Stimulated activated CD4-positive, alpha-beta T cell treated with anti-CD3 and anti-CD28 coated beads, Interleukin-4, amount 100 ng/mL, for 24 hours (primary cell): ENCODE measurements around the gene CDC42EP4.
"Not testable (repeated sequence)": the region's sequence is repeated elsewhere in the genome, so short reads cannot be mapped to it uniquely, and the experiment has no call there.

Experiments used
- DNase-seq: peaks from one replicate; pipeline ENCODE4 v3.0.0-alpha.2; 2020

Gene CDC42EP4

DNA sequence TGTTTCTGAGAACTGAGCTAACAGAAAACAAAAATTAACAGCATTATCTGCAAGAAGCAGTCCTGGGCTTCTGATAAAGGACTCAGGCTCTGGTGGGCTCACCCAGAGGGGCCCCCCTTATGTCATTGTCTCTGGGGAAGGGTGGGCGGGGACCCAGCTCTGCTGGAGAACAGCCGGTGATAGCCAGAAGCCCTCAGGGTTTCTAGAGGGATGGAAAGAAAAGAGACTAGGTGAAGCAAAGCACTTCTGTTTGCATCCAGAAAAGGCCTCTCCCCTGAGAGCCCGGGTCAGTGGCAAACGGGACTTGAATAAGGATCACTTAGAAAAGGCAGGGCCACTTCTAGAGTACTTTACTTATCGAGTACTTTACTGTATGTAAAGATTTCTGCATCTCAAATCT, 7.0 kb upstream of the CDC42EP4 start:
- DNase-seq = no peak

DNA sequence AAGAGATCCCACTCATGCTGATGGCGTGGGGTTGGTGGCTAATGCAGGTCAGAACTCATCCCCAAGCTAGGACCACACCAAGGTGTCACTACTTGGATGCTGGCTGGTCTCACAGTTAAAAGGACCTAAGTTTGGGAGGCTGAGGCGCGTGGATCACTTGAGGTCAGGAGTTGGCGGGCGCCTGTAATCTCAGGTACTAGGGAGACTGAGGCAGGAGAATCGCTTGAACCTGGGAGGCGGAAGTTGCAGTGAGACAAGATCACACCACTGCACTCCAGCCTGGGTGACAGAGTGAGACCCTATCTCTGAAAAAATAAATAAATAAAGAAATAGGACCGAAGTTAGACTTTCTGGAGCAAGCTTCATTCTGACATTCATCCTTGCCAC, 6.6 kb upstream of the CDC42EP4 start:
- no peak for DNase-seq

DNA sequence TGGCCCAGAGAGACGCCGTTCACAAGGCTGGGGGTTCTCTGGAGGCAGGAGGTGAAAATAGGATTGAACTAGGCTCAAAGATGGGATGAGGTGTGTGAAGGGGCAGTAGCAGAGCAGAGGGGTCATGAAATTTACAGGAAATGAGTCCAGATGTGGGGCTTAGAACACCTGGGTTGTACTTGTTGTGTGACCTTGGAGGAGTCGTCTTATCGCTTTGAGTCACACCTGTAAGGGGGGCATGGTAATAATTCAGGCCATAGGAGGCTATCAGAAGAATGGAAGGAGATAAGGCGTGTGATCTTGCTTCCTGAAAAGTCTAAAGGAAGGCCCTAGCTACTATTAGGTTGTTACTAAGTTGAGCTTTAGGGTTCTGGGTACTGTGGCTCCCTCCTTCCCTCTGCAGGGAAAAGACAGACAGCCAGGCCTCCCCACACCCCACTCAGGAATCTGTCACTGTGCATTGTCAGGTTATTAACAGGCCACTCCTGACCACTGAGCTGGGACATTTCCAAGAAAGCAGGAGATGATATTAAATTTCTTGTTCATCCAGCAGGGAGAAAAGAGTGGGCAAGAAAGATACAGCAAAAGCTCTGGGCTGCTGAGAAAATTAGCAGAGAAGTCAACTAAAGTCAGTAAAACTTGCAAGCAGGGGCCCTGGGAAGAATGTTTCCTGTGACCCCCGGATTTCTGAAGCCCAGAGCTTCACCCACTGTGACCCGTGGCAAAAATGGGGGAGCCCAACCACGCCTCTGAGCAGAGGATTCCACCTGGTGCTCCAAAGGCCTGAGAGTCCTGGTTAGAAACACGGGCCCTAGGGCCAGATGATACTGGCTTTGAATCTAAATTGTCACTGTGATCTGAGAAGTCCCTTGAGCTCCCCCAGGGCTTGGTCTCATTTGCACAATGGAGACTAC, 6.0 kb upstream of the CDC42EP4 start:
- no peak for DNase-seq

DNA sequence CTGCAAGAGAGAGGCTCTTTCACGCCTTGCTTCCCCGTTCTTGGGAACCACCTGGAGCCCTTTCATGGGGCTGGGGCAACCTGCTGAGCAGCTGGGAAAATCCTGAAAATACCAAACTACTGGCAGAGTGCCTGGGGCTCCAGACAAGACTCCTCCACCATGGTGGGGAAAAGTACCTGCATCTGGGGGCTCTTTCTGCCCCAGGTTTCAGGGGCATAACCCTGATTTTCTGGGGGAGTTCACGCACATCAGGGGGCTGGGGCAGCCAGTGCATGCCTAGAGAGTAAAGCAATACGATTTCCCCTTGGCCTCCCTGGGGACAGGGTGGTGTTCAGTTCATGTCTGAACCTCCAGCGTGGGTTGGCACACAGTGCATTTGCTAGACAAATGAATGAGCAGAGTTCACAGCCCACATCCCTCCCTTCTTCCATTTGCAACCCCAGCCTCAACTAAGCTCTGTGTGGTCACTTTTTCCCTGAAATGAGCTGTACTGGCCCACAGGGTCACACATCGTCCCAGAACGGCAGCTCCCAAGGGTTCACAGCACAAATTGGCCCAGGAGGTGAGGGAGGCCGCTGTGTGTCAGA, 5.2 kb upstream of the CDC42EP4 start:
- DNase-seq = no peak

DNA sequence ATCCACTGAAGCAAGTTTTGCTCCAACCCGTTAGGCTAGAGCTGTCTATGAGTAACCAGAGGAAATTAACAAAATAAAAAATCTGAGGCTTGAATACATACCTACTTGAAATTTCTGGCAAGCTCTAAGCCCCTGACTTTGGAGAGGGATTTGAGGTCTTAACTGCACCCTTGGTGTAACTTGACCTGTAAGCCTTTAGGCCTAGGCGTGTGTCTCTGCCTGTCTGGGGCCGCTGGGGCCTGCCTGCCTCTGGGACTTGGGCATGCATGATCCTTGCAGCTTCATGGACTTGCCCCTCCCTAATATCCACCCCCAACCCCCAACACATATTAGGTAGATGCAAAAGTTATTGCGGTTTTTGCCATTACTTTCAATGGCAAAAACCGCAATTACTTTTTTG, 3.7 kb upstream of the CDC42EP4 start:
- no peak for DNase-seq

DNA sequence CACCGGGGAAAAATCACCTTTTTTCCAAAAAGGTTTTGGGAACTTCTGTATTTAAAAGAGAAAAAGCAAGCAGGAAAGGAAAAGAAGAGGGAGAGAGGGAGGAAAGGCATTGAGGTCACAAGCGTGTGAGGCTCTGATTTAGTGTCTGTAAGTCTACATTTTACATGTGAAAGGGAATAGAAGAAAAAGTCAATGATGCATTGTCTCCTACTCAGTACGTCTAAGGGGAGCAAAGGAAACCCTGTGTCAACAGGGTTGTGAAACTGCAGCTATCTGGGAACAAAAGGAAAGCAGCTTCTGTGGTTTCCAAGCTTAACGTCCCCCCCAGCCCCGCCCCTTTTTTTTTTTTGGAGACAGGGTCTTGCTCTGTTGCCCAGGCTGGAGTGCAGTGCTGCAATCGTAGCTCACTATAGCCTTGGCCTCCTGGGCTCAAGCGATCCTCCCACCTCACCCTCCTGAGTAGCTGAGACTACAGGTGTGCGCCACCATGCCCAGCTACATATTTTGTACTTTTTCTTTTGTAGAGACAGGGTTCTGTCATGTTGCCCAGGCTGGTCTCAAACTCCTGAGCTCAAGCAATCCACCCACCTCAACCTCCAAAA, 1.8 kb upstream of the CDC42EP4 start:
- DNase-seq = no peak

DNA sequence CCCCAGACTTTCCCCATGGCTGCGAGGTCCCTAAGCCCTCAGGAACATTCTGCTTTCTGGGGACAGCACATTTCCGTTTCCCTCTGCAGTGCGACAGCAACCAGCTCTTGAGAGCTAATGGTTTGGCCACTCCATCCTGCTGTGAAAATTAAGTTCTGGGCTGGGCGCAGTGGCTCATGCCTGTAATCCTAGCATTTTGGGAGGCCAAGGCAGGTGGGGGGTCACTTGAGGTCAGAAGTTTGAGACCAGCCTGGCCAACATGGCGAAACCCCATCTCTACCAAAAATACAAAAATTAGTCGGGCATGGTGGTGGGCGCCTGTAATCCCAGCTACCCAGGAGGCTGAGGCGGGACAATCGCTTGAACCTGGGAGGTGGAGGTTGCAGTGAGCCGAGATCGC, 1.1 kb upstream of the CDC42EP4 start:
- DNase-seq = not testable (repeated sequence)

DNA sequence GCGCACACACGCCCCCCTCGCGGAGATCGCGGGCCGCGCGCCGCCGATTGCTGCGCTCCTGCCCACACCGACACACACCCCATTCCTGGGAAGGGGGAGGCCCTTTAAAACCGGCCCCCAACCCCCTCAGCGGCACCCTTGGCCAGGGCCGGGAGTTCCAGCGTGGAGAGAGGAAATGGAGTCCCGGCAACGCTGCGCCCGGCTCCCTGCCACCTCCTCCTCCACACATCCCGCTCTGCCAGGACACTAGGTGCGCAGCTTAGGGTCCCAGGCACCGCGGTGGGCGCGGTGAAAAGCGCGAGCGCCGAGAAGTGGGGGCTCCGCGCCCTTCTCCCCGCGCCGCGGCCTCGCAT, 397 bp downstream of the CDC42EP4 start:
- DNase-seq = no peak

DNA sequence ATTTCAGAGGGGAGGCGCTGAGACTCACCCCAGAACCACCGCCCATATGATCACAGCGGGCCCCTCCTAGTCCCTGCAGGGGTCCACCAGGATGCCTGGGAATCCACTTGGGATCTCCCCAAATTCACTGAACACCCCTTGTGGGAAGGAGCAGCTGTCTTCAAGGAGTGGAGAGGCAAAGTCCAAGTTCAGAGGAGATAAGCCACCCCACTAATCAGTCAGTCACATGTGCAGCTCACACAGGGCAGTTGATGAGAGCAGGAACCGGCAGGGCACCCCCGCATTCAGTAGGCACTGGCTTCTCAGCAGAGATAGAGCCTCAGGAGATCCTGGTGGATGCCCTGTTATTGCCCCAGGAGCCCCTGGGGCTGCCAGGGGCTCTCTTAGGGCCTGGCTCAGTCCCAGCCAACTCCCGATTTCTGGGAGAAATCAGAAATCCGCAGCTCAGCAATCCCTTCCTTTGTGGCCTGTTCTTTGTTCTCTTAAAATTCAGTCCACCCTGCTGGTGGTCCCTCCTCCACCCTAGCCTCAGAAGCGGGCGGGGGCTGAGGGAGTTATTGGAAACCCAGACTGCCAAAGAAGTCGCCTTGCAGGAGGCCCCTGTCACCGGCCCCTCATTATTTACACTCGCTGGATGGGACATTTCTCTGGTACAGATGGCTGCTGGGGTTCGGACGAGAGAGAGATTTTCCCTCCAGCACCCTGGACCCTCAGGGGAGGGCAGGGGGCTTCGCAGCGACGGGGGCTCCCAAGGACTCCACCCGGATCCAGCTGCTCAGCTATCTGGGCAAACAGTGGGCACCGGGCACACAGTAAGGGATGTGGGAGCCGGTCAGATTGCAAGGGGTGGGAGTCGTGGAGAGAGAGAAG, 1.8 kb downstream of the CDC42EP4 start:
- no peak for DNase-seq

DNA sequence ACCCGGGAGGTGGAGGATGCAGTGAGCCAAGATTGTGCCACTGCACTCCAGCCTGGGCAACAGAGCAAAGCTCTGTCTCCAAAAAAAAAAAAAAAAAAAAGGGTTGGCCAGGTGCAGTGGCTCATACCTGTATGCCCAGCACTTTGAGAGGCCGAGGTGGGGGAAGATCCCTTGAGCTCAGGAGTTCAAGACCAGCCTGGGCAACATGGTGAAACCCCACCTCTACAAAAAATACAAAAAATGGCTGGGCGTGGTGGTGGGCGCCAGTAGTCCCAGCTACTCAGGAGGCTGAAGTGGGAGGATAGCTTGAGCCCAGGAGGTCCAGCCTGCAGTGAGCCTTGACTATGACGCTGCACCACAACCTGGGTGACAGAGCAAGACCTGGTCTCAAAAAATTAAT, 2.8 kb downstream of the CDC42EP4 start:
- not testable (repeated sequence) for DNase-seq

DNA sequence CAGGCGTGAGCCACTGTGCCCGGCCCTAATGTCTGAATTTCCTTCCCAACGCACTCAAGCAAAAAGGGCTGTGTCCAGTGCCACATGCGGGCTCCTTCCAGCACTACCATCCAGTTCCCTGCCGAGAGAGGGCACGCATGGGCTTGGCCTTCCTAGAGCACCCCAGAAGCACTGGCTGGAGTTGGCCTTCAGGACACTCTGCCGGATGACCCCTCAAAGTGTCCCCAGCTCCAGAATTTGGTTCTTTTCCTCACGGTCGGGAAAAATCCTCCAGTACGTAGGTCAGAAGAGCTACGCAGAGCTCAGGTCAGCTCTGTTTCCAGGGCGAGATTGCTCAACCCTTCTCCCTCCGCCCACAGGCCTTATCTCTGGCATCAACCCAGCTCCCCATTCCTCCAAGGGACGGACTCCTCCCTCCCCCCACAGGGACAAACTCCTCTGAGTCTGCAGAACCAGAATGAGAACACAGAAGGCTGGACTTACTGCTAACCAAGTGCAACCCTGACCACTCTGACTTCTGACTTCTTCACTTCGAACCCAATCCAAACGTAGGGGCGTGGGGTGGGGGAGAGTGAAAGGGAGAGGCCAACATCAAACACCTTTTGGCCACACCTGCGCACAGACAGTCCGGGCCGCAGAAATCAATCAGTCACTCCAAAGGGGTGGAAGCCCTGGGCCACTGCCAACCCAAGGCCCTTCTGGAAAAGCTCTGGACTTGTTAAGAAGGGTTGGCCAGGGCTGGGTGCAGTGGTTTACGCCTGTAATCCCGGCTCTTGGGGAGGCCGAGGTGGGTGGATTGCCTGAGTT, 3.6 kb downstream of the CDC42EP4 start:
- DNase-seq = no peak

DNA sequence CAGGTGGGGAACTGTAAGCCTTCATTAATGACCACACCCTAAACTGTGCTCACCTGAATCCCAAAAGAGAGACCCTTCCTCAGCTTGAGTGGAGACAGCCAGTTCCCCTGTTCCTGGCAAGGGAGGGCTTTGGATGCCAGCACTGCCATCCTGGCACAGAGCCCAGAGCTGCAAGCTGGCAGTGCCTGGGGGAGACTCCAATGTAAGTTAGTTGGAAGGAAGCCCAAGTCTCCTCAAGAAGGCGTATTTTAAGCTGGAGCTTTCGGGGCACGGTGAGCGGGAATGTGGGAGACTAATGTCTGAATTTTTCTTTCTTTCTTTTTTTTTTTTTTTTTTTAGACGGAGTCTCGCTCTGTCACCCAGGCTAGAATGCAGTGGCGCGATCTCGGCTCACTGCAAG, 4.7 kb downstream of the CDC42EP4 start:
- no peak for DNase-seq

DNA sequence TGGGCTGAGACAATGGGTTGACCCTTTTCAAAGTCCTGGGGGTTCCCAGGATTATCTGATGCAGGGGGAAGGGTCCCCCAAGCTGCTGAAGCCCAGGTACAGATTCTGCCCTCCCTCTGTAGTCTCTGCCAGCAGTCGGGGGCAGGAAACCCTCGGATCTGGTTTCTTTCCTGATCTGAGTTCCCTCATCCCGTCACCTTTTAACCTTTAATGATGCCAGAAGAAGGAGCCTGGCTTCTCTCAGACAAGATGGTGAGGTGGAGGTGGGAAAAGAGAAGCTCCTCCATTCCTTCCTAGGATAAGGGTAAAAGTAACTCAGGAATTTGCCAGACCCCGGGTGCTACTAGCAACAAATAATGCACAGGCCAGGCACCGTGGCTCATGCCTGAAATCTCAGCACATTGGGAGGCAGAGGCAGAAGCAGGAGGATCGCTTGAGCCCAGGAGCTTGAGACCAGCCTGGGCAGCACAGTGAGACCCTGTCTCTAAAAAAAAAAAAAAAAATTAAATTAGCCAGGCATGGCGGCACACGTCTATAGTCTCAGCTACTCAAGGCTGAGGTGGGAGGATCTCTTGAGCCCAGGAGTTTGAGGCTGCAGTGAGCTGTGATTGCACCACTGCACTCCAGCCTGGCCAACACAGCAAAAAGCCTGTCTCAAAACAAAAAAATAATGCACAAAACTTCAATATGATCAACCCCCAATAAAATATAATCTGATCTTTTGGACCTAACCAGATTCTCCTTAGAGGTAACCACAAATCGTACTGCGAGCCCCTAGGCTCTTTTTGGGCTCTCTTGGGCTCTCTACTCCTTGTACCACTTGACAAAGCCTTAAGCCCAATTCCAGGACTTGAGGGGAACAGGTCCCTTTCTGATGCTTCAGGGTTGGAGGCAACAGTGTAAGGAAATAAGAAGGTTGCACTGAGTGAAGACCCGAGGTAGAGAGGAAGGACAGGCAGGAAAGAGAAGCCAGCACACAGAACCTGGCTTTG, 5.7 kb downstream of the CDC42EP4 start:
- DNase-seq = no peak

DNA sequence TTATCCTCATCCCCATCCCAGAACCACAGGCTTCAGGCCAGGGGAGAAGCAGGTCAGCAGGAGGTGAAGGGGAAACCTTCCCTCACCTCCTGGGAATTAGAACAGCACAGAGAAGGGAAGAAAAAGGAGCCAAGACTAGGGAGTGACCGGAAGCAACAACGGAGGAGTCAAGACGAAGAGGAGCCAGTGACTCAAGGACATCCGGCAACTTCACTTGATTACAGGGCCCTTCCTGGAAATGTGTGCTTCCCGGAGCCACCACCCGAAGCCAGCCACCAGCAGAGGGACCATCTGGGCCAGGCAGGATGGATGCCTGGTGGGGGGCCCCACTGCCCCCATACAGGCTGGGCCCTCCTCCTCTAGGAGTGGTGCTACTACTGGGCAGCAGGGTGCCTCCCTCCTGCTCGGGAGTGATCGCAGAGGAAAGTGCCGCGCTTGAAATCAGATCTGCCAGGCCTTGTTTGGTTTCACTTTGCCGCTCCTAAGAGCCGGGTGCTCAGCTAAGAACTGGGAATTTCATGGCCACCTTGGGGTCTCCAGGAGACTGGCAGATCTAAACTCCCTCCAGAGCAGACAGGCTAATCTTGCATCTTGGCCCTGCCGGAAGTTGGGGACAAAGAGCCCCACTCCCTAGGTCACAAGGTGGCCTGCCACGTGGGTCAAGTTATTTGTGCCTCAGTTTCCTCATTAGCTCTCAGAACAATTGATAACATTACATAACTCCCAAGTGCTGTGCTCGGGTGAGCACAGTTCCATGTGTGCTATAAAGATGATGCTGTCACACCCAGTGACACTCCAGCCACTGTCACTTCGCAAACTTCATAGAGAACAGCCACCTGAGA, 6.6 kb downstream of the CDC42EP4 start:
- DNase-seq = no peak

DNA sequence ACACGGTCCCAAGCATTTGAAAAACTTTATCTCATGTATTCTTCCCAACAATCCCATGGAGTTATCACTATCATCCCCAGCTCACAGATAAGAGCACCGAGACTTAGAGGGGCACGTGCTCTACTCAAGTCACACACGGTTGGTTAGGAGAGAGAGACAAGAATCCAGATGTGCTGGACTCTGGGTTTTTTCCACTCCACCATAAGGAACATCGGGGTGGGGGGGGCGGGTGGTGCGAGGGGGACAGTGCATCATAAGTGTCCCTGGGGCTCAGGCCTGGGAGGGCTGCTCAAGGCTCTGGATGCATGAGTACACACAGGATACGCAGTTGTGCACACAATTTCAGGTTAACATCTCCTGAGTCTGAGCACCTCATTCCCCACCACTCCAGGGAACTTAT, 7.4 kb downstream of the CDC42EP4 start:
- DNase-seq = no peak

DNA sequence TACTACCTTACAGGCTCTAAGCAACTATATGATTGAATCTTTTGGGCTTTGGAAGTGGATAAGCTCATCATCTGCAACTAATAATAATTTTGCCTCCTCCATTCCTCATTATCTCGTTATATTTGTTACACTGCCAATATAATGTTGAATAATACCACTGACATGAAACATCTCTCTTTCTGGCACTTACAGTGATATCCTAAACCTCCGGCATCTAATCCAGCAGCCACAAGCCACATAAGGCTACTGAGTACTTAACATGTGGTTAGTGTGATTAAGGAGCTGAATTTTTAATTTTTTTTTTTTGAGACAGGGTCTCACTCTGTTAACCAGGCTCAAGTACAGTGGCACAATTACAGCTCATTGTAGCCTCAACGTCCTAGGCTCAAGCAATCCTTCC, 9.6 kb downstream of the CDC42EP4 start:
- DNase-seq = no peak

DNA sequence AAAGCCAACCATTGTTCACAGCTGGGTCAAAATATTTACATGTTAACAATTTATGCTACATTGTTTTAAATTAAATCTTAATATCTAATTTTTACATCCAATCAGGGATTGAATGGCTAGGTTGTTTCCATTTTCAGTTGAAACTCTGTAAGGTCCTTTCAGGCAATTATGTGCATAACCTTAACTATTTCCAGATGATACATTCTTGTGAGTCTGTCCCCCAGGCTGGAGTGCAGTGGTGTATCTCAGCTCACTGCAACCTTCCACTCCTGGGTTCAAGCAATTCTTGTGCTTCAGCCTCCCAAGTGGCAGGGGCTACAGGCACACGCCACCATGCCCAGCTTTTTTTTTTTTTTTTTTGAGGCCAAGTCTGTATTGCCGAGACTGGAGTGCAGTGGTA, 10.4 kb downstream of the CDC42EP4 start:
- DNase-seq = no peak

DNA sequence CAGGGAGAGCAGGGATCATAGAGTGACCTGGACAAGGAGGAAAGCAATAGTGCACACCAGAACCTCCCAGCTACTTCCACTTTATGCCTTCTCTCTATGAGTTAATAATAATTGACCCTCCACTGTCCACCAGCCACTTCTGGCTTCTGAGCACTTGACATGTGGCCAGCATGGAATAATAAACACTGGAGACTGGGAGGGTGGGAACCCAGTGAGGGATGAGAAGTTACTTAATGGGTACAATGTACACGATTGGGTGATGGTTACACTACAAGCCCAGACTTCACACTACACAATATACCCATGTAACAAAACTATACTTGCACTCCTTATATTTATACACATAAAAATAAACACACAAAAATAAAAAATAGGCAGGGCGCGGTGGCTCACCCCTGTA, 11.4 kb downstream of the CDC42EP4 start:
- no peak for DNase-seq

DNA sequence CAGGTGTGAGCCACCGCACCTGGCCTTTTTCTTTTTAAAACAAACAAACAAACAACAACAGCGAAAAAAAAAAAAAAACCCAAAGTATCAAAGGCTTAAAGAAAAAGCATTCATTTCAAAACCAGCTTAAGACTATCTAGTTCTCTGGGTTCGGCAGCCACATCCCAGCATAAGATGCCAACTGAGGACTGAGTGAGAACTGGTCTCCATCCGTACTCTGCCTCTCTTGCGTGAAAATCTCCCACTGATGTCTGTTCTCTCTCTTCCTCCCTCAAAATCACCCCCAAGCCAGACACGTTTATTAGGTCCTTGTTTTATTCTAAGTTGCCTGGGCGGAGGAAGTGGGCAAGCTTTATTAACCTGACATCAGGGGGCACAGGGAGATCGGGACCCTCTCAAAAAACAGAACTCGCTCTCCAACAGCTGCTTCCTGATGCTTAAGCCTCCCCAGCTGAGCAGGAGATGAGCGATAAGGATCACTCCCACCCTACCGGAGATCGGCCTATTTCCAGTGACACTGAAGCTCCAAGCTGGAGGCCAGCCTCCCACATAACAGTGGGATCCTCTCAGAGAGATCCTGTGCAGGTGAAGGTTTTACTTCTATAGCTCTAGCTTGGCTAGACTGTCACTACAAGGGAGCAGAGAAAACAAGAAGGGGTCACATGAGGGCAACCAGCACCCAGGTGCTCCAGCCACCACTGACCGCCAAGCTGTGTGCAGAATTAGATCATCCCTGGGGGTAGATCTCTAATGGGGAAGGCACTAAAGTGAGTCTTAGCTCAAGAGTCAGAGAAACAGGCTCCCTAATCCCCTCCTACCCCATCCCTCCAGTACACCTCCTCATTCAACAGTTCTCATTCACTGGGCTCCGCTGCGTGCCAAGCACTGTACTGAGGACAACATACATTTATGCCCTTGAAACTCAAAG, 13.6 kb downstream of the CDC42EP4 start:
- no peak for DNase-seq
